NCI-H2081 treated with DMSO at 0.1 percent for 48 hours (cell line): ENCODE measurements around the gene MYH10.

ENCODE experiments used
- DNase-seq: peaks from one replicate; lab custom pipeline; 2025; lab: John Stamatoyannopoulos, UW

MYH10 gene

GRCh38 chr17:8609910-8610309 is 20.6 kb downstream of the MYH10 start:
- DNase-seq: no peak

GRCh38 chr17:8608001-8608400 is 22.5 kb downstream of the MYH10 start:
- no peak for DNase-seq

- DNase-seq: no peak
Observed at GRCh38 chr17:8606401-8606800, 24.1 kb downstream of the MYH10 start.

GRCh38 chr17:8602679-8603078 is 27.8 kb downstream of the MYH10 start:
- DNase-seq: no peak

GRCh38 chr17:8599351-8600011 is 31.0 kb downstream of the MYH10 start:
- no peak for DNase-seq

- no peak for DNase-seq
Observed at GRCh38 chr17:8598913-8599312, 31.6 kb downstream of the MYH10 start.

- DNase-seq: no peak
Observed at GRCh38 chr17:8593830-8594229, 36.7 kb downstream of the MYH10 start.

GRCh38 chr17:8593276-8593675 is 37.2 kb downstream of the MYH10 start:
- DNase-seq: no peak

- DNase-seq: peak; percentile 1
Observed at GRCh38 chr17:8588877-8589554, 41.5 kb downstream of the MYH10 start.

GRCh38 chr17:8586766-8587165 is 43.8 kb downstream of the MYH10 start:
- DNase-seq: no peak

GRCh38 chr17:8585911-8586310 is 44.6 kb downstream of the MYH10 start:
- DNase-seq: no peak

GRCh38 chr17:8583954-8584353 is 46.6 kb downstream of the MYH10 start:
- DNase-seq: no peak

- DNase-seq: no peak
Observed at GRCh38 chr17:8580952-8581658, 49.4 kb downstream of the MYH10 start.

GRCh38 chr17:8577868-8578267 is 52.7 kb downstream of the MYH10 start:
- no peak for DNase-seq

- DNase-seq: no peak
Observed at GRCh38 chr17:8576559-8577294, 53.8 kb downstream of the MYH10 start.

- no peak for DNase-seq
Observed at GRCh38 chr17:8574687-8575086, 55.8 kb downstream of the MYH10 start.

GRCh38 chr17:8572764-8573163 is 57.8 kb downstream of the MYH10 start:
- no peak for DNase-seq

GRCh38 chr17:8563981-8564602 is 66.4 kb downstream of the MYH10 start:
- no peak for DNase-seq

GRCh38 chr17:8563024-8563776 is 67.3 kb downstream of the MYH10 start:
- DNase-seq: no peak

GRCh38 chr17:8558144-8558543 is 72.4 kb downstream of the MYH10 start:
- DNase-seq: no peak

GRCh38 chr17:8557176-8557806 is 73.2 kb downstream of the MYH10 start:
- no peak for DNase-seq
